Type B pancreatic cell (in vitro differentiated cells): ENCODE results near the gene SGMS1. TPM values are rescaled to one million over a fixed set of nuclear protein-coding genes. Genes with fewer than 3 reads are reported as not detected.

Experiments used
- DNase-seq: peaks from one replicate; pipeline ENCODE4 v3.0.0; 2021; ENCODE audit warnings: mixed read lengths; ENCODE audit not compliant: unreplicated experiment; ENCODE audit errors: extremely low spot score
- H3K27ac Mint-ChIP-seq: 2 replicates; pipeline ENCODE4 v1.8.0; 2021; ENCODE audit warnings: mild to moderate bottlenecking, mixed read lengths
- H3K27me3 Mint-ChIP-seq: 2 replicates; pipeline ENCODE4 v1.8.0; 2021; ENCODE audit warnings: mixed read lengths
- H3K36me3 Mint-ChIP-seq: 2 replicates; pipeline ENCODE4 v1.8.0; 2021; ENCODE audit warnings: mixed read lengths
- H3K4me1 Mint-ChIP-seq: one replicate; pipeline ENCODE4 v1.8.0; 2021; ENCODE audit warnings: mixed read lengths; ENCODE audit not compliant: unreplicated experiment
- H3K4me3 Mint-ChIP-seq: 2 replicates; pipeline ENCODE4 v1.8.0; 2021; ENCODE audit warnings: mild to moderate bottlenecking, mixed read lengths
- H3K9me3 Mint-ChIP-seq: 2 replicates; pipeline ENCODE4 v1.8.0; 2021; ENCODE audit warnings: mixed read lengths
- total RNA-seq: library from RNA; stranded (reverse); gene quantifications from 2 replicates; pipeline ENCODE4 v1.2.1, GENCODE V29; 2021; ENCODE audit warnings: low replicate concordance
- TF ChIP-seq, protein P1 (sequence below): fragments of 200-600 bp; sonication (generic); conservative IDR thresholded peaks from 2 replicates; pipeline ENCODE4 v1.5.0; 2021; ENCODE audit warnings: antibody characterized with exemption, mild to moderate bottlenecking

Gene SGMS1
- total RNA-seq, 1 donor from 2014 or later, result 15.1 TPM

DNA sequence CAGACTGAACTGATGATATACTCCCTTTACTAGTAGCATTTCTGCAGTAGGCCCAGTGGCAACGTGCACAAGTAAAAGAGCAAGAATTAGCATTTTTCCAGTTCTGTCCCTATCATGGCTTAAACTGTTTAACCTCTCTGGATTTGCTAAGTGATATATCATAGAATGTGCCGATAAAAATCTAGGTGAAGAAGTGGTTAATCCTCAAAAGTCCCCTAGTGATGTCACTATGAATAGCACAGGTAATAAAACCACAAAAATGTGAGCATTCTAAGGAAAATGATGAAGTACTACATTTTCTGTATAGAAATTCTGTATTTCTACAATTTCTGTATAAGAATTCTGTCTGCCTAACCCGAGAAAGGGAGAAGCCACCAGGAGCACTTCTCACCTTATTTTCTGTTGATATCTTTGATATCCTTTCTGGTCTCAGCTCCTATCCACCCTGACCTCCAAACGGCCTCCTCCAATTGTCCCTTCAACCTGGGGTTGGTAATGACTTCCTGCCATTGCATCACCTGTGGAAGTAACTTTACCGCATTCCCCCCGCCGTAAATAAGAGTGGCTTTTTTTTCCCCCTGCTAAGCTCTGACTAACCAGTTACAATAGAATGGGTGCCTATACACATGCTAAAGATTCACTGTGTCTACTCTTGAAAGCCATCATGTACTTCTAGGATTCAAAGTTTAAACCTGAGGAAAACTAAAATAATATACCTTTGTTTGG, 216.5 kb downstream of the SGMS1 start:
- DNase-seq, result no peak
- H3K9me3 Mint-ChIP-seq, result no peaks in the 10 kb centered on the region
- no peaks in the 10 kb centered on the region for H3K36me3 Mint-ChIP-seq
- H3K4me3 Mint-ChIP-seq, result no peak overlapping the region
- H3K27ac Mint-ChIP-seq, result peak overlapping the region; percentile 10
- no peaks in the 10 kb centered on the region for H3K4me1 Mint-ChIP-seq
- TF ChIP-seq, protein P1, sequence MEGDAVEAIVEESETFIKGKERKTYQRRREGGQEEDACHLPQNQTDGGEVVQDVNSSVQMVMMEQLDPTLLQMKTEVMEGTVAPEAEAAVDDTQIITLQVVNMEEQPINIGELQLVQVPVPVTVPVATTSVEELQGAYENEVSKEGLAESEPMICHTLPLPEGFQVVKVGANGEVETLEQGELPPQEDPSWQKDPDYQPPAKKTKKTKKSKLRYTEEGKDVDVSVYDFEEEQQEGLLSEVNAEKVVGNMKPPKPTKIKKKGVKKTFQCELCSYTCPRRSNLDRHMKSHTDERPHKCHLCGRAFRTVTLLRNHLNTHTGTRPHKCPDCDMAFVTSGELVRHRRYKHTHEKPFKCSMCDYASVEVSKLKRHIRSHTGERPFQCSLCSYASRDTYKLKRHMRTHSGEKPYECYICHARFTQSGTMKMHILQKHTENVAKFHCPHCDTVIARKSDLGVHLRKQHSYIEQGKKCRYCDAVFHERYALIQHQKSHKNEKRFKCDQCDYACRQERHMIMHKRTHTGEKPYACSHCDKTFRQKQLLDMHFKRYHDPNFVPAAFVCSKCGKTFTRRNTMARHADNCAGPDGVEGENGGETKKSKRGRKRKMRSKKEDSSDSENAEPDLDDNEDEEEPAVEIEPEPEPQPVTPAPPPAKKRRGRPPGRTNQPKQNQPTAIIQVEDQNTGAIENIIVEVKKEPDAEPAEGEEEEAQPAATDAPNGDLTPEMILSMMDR, result no peak
- no peaks in the 10 kb centered on the region for H3K27me3 Mint-ChIP-seq

DNA sequence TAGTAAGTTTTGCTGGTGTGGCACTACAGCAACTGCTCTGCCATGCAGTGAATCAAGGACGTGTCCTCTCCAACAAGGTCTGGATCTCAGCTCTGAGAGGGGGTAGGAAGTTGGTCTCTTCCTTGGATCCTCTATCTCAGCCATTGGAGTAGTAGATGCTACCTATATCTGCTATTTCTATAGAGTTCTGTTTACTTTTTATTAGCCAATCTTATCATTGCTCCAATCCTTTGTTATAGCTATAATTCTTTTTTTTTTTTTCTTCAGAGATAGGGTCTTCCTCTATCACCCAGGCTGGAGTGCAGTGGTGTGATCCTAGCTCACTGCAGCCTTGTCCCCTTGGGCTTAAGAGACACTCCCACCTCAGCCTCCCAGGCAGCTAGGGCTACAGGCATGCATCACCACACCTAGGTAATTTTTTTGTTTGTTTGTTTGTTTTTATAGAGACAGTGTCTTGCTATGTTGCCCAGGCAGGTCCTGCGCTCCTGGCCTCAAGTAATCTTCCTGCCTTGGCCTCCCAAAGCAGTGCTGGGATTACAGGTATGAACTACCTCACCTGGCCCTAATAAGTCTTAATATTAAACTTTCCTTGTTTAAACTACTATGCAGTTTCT, 217.2 kb downstream of the SGMS1 start:
- Mint-ChIP-seq H3K4me1 (no peaks in the 10 kb centered on the region), H3K27me3 (no peaks in the 10 kb centered on the region), H3K27ac (peak overlapping the region; percentile 10), H3K4me3 (no peak overlapping the region), H3K9me3 (no peaks in the 10 kb centered on the region), H3K36me3 (no peaks in the 10 kb centered on the region)
- no peak for DNase-seq
- TF ChIP-seq, protein P1, result no peak

DNA sequence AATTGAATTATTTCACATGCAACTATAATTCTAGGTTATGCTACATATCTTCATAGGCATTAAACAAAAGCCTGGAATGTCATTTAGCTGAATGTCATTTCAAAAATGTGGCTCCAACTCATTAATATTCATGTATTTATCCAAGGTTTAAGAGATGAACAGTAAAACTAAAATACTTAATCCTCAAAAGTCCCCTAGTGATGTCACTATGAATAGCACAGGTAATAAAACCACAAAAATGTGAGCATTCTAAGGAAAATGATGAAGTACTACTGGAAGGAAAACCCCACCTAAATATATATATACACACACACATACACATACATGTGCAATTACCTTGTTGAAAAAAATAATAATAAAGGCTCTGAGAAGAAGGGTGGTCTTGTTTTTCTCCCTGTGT, 218.0 kb downstream of the SGMS1 start:
- H3K4me3 Mint-ChIP-seq, result no peak overlapping the region
- no peak overlapping the region for H3K27ac Mint-ChIP-seq
- DNase-seq, result no peak
- no peaks in the 10 kb centered on the region for H3K4me1 Mint-ChIP-seq
- TF ChIP-seq, protein P1, result no peak
- no peaks in the 10 kb centered on the region for H3K36me3 Mint-ChIP-seq
- no peaks in the 10 kb centered on the region for H3K9me3 Mint-ChIP-seq
- H3K27me3 Mint-ChIP-seq, result no peaks in the 10 kb centered on the region

DNA sequence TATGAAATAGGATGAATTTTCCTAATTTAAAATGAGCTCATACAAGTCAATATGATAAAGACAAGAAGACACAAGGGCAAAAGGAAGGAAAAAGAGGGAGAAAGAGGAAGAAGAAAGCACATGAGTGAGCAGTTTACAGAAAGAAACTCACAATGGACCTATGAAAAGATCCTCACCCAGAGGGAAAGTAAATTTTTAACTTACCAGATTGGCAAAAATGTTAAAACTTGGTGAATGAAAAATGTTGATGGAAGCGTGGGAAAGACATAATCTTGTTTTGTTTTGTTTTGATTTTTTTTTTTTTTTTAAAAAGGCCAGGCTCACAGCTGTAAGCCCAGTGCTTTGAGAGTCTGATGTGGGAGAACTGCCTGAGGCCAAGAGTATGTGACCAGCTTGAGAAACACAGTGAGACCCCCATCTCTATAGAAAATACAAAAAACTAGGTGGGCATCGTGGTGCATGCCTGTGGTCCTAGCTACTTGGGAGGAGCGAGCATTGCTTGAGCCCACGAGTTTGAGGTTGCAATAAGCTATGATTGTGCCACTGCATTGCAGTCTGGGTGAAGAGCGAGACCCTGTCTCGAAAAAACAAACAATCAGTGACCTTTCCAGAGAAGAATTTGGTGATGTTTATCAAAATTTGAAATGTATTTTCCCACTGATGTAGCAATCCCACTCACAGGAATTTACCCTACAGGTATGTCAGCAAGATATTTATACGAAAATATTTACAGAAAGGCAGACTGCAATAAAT, 219.6 kb downstream of the SGMS1 start:
- no peak overlapping the region for H3K27ac Mint-ChIP-seq

DNA sequence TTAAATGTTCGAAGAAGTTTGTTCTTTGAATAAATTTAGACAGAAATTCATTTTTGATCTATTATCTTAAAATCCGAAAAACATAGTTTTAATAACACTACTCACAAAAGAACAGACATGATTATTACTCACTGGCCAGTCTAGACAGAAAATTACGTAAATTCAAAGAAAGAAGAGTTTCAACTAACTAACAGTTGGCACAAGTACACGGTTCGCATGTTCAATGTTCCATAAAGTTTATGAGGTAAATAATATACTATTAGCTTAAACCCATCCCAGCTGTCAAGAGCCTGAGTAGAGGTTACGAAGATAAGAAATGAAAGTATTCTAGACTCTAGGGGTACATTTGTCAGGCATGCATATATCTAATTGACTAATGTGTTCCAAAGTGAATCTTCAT, 220.7 kb downstream of the SGMS1 start:
- no peaks in the 10 kb centered on the region for H3K9me3 Mint-ChIP-seq

More for the DNA sequence above, 219.6 kb downstream of the SGMS1 start:
- Mint-ChIP-seq H3K4me3 (no peak overlapping the region), H3K27me3 (no peaks in the 10 kb centered on the region), H3K36me3 (peaks cover 4% of the 10 kb centered on the region), H3K9me3 (no peaks in the 10 kb centered on the region), H3K4me1 (no peaks in the 10 kb centered on the region)
- no peak for DNase-seq
- TF ChIP-seq, protein P1, result no peak

More for the DNA sequence above, 220.7 kb downstream of the SGMS1 start:
- H3K27ac Mint-ChIP-seq, result no peak overlapping the region
- H3K27me3 Mint-ChIP-seq, result no peaks in the 10 kb centered on the region
- H3K36me3 Mint-ChIP-seq, result peaks cover 4% of the 10 kb centered on the region
- TF ChIP-seq, protein P1, result no peak
- no peak for DNase-seq
- H3K4me1 Mint-ChIP-seq, result no peaks in the 10 kb centered on the region
- H3K4me3 Mint-ChIP-seq, result no peak overlapping the region
